GM23248 (cell line): ENCODE results near the gene GPC3. TPM values are rescaled to one million over a fixed set of nuclear protein-coding genes. Genes with fewer than 3 reads are reported as not detected.

Source experiments
- DNase-seq: peaks from one replicate; pipeline ENCODE4 v3.0.0-alpha.2; 2015
- H2AFZ ChIP-seq: fragments of 200-600 bp; sonication (generic); 2 replicates; pipeline ENCODE4 v1.6.1; 2016; ENCODE audit warnings: antibody characterized with exemption
- H3F3A ChIP-seq: fragments of 200-600 bp; sonication (generic); 2 replicates; pipeline ENCODE4 v1.6.1; 2016; ENCODE audit warnings: mild to moderate bottlenecking, antibody characterized with exemption, mixed run types; ENCODE audit not compliant: insufficient read depth
- H3K27ac ChIP-seq: fragments of 200-600 bp; sonication (generic); 2 replicates; pipeline ENCODE4 v1.5.1; 2016; ENCODE audit warnings: mild to moderate bottlenecking
- H3K27me3 ChIP-seq: fragments of 200-600 bp; sonication (generic); replicated peaks from 2 replicates; pipeline ENCODE4 v1.6.1; 2016; ENCODE audit warnings: mild to moderate bottlenecking; ENCODE audit not compliant: insufficient read depth
- H3K36me3 ChIP-seq: fragments of 200-600 bp; sonication (generic); 2 replicates; pipeline ENCODE4 v1.6.1; 2016; ENCODE audit warnings: low read depth, mild to moderate bottlenecking
- H3K4me1 ChIP-seq: fragments of 200-600 bp; sonication (generic); 2 replicates; pipeline ENCODE4 v1.6.1; 2016; ENCODE audit warnings: mild to moderate bottlenecking; ENCODE audit not compliant: insufficient read depth
- H3K4me2 ChIP-seq: fragments of 200-600 bp; sonication (generic); one replicate; pipeline ENCODE4 v1.6.1; 2016; ENCODE audit warnings: mild to moderate bottlenecking; ENCODE audit not compliant: unreplicated experiment
- H3K4me3 ChIP-seq: fragments of 200-600 bp; sonication (generic); 2 replicates; pipeline ENCODE4 v1.5.1; 2016; ENCODE audit warnings: mild to moderate bottlenecking
- H3K79me2 ChIP-seq: fragments of 200-600 bp; sonication (generic); 2 replicates; pipeline ENCODE4 v1.6.1; 2016; ENCODE audit warnings: mild to moderate bottlenecking; ENCODE audit not compliant: insufficient read depth
- H3K9ac ChIP-seq: fragments of 200-600 bp; sonication (generic); 2 replicates; pipeline ENCODE4 v1.6.1; 2016; ENCODE audit warnings: mild to moderate bottlenecking
- H3K9me2 ChIP-seq: fragments of 200-600 bp; sonication (generic); 2 replicates; pipeline ENCODE4 v1.6.1; 2016; ENCODE audit warnings: mixed run types, mild to moderate bottlenecking, moderate library complexity; ENCODE audit not compliant: insufficient read depth
- H3K9me3 ChIP-seq: fragments of 200-600 bp; sonication (generic); one replicate; pipeline ENCODE4 v1.6.1; 2017; ENCODE audit warnings: low read depth
- H4K20me1 ChIP-seq: fragments of 200-600 bp; sonication (generic); 2 replicates; pipeline ENCODE4 v1.6.0; 2016; ENCODE audit not compliant: insufficient read depth
- EZH2 ChIP-seq: fragments of 200-600 bp; sonication (generic); IDR thresholded peaks from 2 replicates; pipeline ENCODE4 v1.6.1; 2018; ENCODE audit warnings: antibody characterized with exemption, mild to moderate bottlenecking; ENCODE audit not compliant: insufficient read depth, poor library complexity, severe bottlenecking
- EZH2phosphoT487 ChIP-seq: fragments of 200-600 bp; sonication (generic); IDR thresholded peaks from 2 replicates; pipeline ENCODE4 v1.6.1; 2018; ENCODE audit warnings: antibody characterized with exemption, moderate library complexity, mild to moderate bottlenecking, low read depth; ENCODE audit not compliant: insufficient read depth
- WGBS, 2 experiments: methylation state at CpG; one replicate each; pipeline ENCODE4 v1.1.6; 2015 to 2017; ENCODE audit warnings: low lambda C conversion rate in 2 of 2, low coverage in 1 of 2; ENCODE audit errors: missing lambda C conversion rate in 2 of 2; 5-methylcytosine and 5-hydroxymethylcytosine counted together
- in situ Hi-C: fragments of 300-500 bp; cut with MboI; formaldehyde crosslinking; loops from 2 replicates; pipeline ENCODE4 v1.15.0; 2020
- polyA plus RNA-seq: library from polyadenylated mRNA; unstranded; fragments of >200 nt; fragmentation: Nextera tagmentation; extraction: Ambion mirVana; gene quantifications from 2 replicates; pipeline ENCODE4 v1.2.1, GENCODE V29; 2016
- total RNA-seq: library from RNA; depleted of rRNA; stranded (reverse); fragments of >200 nt; shearing (Covaris generic); gene quantifications from 2 replicates; pipeline ENCODE4 v1.2.3, GENCODE V29; 2014

GPC3 gene
- total and polyA plus RNA-seq, 2 experiments from 2014 or later, result not detected

DNA sequence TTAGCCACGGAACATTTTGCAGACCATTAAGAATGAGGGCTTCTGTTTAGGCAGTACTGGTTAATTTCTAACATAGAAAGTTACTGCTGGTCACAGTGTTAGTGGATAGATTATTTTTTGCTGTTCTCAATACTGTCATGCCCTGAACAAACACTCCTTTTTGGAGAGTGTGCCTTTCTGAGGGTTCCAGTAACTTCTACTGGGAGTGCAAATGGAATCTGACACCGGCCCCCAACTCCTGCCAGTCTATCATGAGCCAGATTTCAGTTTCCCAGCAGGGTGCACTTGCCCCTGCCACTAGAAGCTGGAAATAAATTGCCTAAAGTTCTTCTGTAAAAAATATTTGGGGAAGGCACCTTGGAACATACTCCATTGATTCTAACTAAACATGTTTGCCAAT is 345.7 kb downstream of the GPC3 start:
- Histone ChIP-seq H3K27ac (no peak overlapping the region), H3K4me3 (no peak overlapping the region), H2AFZ (no peak overlapping the region), H3K9ac (no peak overlapping the region), H4K20me1 (no peaks in the 10 kb centered on the region), H3K9me2 (no peaks in the 10 kb centered on the region), H3K4me1 (no peaks in the 10 kb centered on the region), H3K4me2 (no peak overlapping the region), H3K36me3 (no peaks in the 10 kb centered on the region), H3K9me3 (no peaks in the 10 kb centered on the region), H3K27me3 (no peaks in the 10 kb centered on the region), H3K79me2 (no peaks in the 10 kb centered on the region), H3F3A (no peaks in the 10 kb centered on the region)
- 59 to 71% methylated on average over 2 of the region's 2 CpGs for WGBS, 2 experiments
- no peak for TF ChIP-seq EZH2phosphoT487
- TF ChIP-seq EZH2, result no peak
- in situ Hi-C loops, result no loop called here
- no peak for DNase-seq

GRCh38 chrX:133638285-133638684 is 347.1 kb downstream of the GPC3 start:
- H3K4me2 ChIP-seq, result no peak overlapping the region
- no peak overlapping the region for H3K9ac ChIP-seq
- no peaks in the 10 kb centered on the region for H4K20me1 ChIP-seq
- DNase-seq, result no peak
- in situ Hi-C loops, result no loop called here
- no peaks in the 10 kb centered on the region for H3F3A ChIP-seq
- no peak for TF ChIP-seq EZH2
- TF ChIP-seq EZH2phosphoT487, result no peak
- no peaks in the 10 kb centered on the region for H3K4me1 ChIP-seq
- H3K27me3 ChIP-seq, result no peaks in the 10 kb centered on the region
- H3K9me2 ChIP-seq, result no peaks in the 10 kb centered on the region
- no peaks in the 10 kb centered on the region for H3K9me3 ChIP-seq
- H3K27ac ChIP-seq, result no peak overlapping the region
- no peak overlapping the region for H2AFZ ChIP-seq
- H3K36me3 ChIP-seq, result no peaks in the 10 kb centered on the region
- no peak overlapping the region for H3K4me3 ChIP-seq
- no peaks in the 10 kb centered on the region for H3K79me2 ChIP-seq
- 76 to 78% methylated on average over 4 of the region's 4 CpGs for WGBS, 2 experiments

- Histone ChIP-seq H3K4me2 (no peak overlapping the region), H3K4me3 (no peak overlapping the region), H3F3A (no peaks in the 10 kb centered on the region), H3K27me3 (no peaks in the 10 kb centered on the region), H4K20me1 (no peaks in the 10 kb centered on the region), H3K9me2 (no peaks in the 10 kb centered on the region), H3K9me3 (no peaks in the 10 kb centered on the region), H3K9ac (no peak overlapping the region), H3K79me2 (no peaks in the 10 kb centered on the region), H3K27ac (no peak overlapping the region), H3K4me1 (no peaks in the 10 kb centered on the region), H2AFZ (no peak overlapping the region), H3K36me3 (no peaks in the 10 kb centered on the region)
- TF ChIP-seq EZH2, result no peak
- no peak for TF ChIP-seq EZH2phosphoT487
- in situ Hi-C loops, result no loop called here
- WGBS, 2 experiments, result 91 to 95% methylated on average over 4 to 5 of the region's 5 CpGs
- no peak for DNase-seq
Measured at GRCh38 chrX:133637765-133638164, 347.6 kb downstream of the GPC3 start.

- DNase-seq, result no peak
- Histone ChIP-seq H3F3A (no peaks in the 10 kb centered on the region), H3K9me3 (no peaks in the 10 kb centered on the region), H2AFZ (no peak overlapping the region), H3K9ac (no peak overlapping the region), H3K9me2 (no peaks in the 10 kb centered on the region), H3K27me3 (no peaks in the 10 kb centered on the region), H3K4me3 (no peak overlapping the region), H3K4me2 (no peak overlapping the region), H3K79me2 (no peaks in the 10 kb centered on the region), H3K36me3 (no peaks in the 10 kb centered on the region), H3K4me1 (no peaks in the 10 kb centered on the region), H3K27ac (no peak overlapping the region), H4K20me1 (no peaks in the 10 kb centered on the region)
- TF ChIP-seq EZH2 (no peak), EZH2phosphoT487 (no peak)
- WGBS, 2 experiments, result 90 to 93% methylated on average over 6 of the region's 6 CpGs
- in situ Hi-C loops, result no loop called here
Measured at GRCh38 chrX:133636009-133636408, 349.4 kb downstream of the GPC3 start.

DNA sequence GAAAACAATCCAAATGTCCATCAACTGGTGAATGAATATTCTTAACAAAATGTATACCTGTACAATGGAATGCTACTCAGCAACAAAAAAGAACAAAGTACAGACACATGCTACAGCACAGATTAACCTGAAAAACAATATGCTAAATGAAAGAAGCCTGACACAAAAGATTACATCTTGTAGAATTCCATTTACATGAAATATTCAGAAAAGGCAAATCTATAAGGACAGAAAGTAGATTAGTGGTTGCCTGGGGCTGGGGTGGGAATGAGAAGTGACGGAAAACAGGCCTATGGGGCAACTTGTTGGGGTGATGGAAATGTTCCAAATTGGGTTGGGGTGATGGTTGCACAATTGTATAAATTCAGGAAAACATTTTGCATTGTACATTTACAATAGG is 351.0 kb downstream of the GPC3 start:
- no peaks in the 10 kb centered on the region for H3K36me3 ChIP-seq
- DNase-seq, result no peak
- H3K79me2 ChIP-seq, result no peaks in the 10 kb centered on the region
- H3F3A ChIP-seq, result no peaks in the 10 kb centered on the region
- no peak overlapping the region for H2AFZ ChIP-seq
- in situ Hi-C loops, result no loop called here
- TF ChIP-seq EZH2 (no peak), EZH2phosphoT487 (no peak)
- H3K27ac ChIP-seq, result no peak overlapping the region
- no peaks in the 10 kb centered on the region for H3K4me1 ChIP-seq
- H3K9me3 ChIP-seq, result no peaks in the 10 kb centered on the region
- no peak overlapping the region for H3K9ac ChIP-seq
- H3K4me3 ChIP-seq, result no peak overlapping the region
- H4K20me1 ChIP-seq, result no peaks in the 10 kb centered on the region
- WGBS, 2 experiments, result 95 to 100% methylated on average over 1 of the region's 1 CpG
- no peak overlapping the region for H3K4me2 ChIP-seq
- no peaks in the 10 kb centered on the region for H3K27me3 ChIP-seq
- H3K9me2 ChIP-seq, result no peaks in the 10 kb centered on the region
